OCI-LY7 (cell line): ENCODE results near the gene APPBP2.

Experiments used
- EZH2phosphoT487 ChIP-seq: fragments of 200-600 bp; sonication (generic); IDR thresholded peaks from 2 replicates; pipeline ENCODE4 v1.6.1; 2018; ENCODE audit warnings: low read depth, borderline replicate concordance, mild to moderate bottlenecking, mixed run types, antibody characterized with exemption, low read length, moderate library complexity, mixed read lengths
- TF ChIP-seq, protein P1 (sequence below): fragments of 200-600 bp; sonication (generic); conservative IDR thresholded peaks from 2 replicates; pipeline ENCODE4 v1.5.1; 2014; ENCODE audit warnings: mild to moderate bottlenecking, antibody characterized with exemption, low read length, moderate library complexity, mixed read lengths

GRCh38 chr17:60529806-60530205, 3.8 kb upstream of the APPBP2 start:
- TF ChIP-seq, protein P1, sequence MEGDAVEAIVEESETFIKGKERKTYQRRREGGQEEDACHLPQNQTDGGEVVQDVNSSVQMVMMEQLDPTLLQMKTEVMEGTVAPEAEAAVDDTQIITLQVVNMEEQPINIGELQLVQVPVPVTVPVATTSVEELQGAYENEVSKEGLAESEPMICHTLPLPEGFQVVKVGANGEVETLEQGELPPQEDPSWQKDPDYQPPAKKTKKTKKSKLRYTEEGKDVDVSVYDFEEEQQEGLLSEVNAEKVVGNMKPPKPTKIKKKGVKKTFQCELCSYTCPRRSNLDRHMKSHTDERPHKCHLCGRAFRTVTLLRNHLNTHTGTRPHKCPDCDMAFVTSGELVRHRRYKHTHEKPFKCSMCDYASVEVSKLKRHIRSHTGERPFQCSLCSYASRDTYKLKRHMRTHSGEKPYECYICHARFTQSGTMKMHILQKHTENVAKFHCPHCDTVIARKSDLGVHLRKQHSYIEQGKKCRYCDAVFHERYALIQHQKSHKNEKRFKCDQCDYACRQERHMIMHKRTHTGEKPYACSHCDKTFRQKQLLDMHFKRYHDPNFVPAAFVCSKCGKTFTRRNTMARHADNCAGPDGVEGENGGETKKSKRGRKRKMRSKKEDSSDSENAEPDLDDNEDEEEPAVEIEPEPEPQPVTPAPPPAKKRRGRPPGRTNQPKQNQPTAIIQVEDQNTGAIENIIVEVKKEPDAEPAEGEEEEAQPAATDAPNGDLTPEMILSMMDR = no peak
- TF ChIP-seq EZH2phosphoT487 = no peak
